GM19025 (cell line): ENCODE data around the gene URB2.
"Not testable (repeated sequence)": the region's sequence is repeated elsewhere in the genome, so short reads cannot be mapped to it uniquely, and the experiment has no call there.

Experiments
- ATAC-seq: cut with Tn5 transposase; IDR thresholded peaks from one replicate; pipeline ENCODE4 v1.9.1; 2021; ENCODE audit warnings: mild to moderate bottlenecking, low read depth, moderate library complexity; ENCODE audit not compliant: unreplicated experiment

Gene URB2

GRCh38 chr1:229689273-229689672 lies 63.2 kb downstream of the URB2 start:
- ATAC-seq, result no peak

GRCh38 chr1:229689904-229690303 lies 63.9 kb downstream of the URB2 start:
- no peak for ATAC-seq

- ATAC-seq, result no peak
Measured at GRCh38 chr1:229690662-229691061, 64.6 kb downstream of the URB2 start.

GRCh38 chr1:229691362-229691761 lies 65.3 kb downstream of the URB2 start:
- no peak for ATAC-seq

GRCh38 chr1:229693129-229693900 lies 67.3 kb downstream of the URB2 start:
- ATAC-seq, result no peak

- ATAC-seq, result no peak
Measured at GRCh38 chr1:229694053-229694693, 68.1 kb downstream of the URB2 start.

- no peak for ATAC-seq
Measured at GRCh38 chr1:229696385-229696784, 70.3 kb downstream of the URB2 start.

GRCh38 chr1:229699613-229700267 lies 73.7 kb downstream of the URB2 start:
- no peak for ATAC-seq

- no peak for ATAC-seq
Measured at GRCh38 chr1:229704157-229704556, 78.1 kb downstream of the URB2 start.

GRCh38 chr1:229705152-229705551 lies 79.1 kb downstream of the URB2 start:
- not testable (repeated sequence) for ATAC-seq

- not testable (repeated sequence) for ATAC-seq
Measured at GRCh38 chr1:229707127-229707526, 81.1 kb downstream of the URB2 start.

- no peak for ATAC-seq
Measured at GRCh38 chr1:229709500-229710013, 83.5 kb downstream of the URB2 start.
